ENCODE measurements around the gene ELOVL7.
"Not testable (repeated sequence)": the region's sequence is repeated elsewhere in the genome, so short reads cannot be mapped to it uniquely, and the experiment has no call there.

Gene ELOVL7

GRCh38 chr5:60843936-60844905 is at the start of gene ELOVL7:
TSS of gene ELOVL7 (minus strand) at chr5:60844269. CDS start at chr5:60787397, 56,872 bp downstream.
- peak; percentile 6 for DNase-seq

- DNase-seq, result no peak
These were observed 49.5 kb upstream of the ELOVL7 start for GRCh38 chr5:60893521-60893920.

GRCh38 chr5:60891667-60892066 is 47.6 kb upstream of the ELOVL7 start:
- DNase-seq, result no peak

DNA sequence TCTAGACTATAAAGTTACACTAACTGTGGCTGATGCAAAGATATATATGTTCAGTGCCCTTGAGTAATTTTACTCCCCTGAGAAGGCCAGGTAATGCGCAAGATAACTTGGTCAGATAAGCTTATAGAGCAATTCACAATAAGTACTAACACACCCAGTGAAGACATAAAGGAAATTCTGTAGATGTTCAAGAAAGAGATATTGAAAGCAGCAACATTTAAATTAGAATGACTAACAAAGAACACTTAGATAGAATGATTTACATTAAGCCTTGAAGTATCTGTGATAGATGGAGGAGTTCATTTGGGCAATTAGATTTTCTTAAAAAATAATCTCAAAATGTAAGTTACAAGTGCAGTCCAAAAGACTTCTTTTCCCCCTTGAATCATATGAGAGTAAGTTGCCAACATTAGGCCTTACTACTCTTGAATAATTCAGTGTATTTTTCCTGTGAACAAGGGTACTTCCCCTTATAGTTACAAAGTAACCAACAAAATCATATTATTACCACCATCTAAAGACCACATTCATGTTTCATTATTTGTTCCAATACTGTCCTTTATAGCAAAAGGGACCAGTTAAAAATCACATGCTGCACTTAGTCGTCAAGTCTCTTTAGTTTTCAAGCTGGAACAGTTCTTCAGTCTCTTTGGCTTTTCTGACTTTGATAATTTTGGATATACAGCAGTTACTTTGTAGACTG is 44.4 kb upstream of the ELOVL7 start:
- DNase-seq, result no peak

GRCh38 chr5:60887746-60888145 is 43.7 kb upstream of the ELOVL7 start:
- no peak for DNase-seq

DNA sequence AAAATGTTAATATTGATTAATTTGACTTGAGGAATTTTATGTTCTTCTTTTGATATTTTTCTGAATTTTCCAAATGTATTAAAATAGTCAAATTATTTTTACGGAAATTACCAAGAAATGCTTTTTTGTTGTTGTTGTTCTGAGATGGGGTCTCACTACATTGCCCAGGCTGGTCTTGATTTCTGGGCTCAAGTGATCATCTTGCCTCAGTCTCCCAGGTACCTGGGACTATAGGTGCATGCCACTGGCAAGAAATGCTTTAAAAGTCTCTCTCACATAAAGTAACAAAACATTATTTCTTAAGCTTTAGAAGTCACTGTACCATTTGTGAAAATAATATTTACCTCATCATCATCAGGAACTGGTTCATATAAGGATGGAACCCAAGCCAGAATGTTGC is 43.0 kb upstream of the ELOVL7 start:
- DNase-seq, result no peak

DNA sequence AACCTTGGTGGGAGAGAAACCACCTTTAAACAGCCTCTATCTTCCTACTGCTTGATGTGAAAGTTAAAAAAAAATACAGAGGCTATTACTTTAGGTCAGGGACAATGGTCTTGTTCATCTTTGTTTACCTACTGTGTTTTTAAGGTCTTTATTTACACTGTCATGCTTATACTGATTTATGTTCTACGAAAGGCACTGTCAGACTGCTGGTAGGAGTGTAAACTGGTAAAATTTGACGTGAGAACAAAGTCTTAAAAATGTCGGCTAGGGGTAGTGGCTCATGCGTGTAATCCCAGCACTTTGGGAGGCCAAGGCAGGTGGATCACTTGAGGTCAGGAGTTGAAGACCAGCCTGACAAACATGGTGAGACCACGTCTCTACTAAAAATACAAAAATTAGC is 42.1 kb upstream of the ELOVL7 start:
- no peak for DNase-seq

DNA sequence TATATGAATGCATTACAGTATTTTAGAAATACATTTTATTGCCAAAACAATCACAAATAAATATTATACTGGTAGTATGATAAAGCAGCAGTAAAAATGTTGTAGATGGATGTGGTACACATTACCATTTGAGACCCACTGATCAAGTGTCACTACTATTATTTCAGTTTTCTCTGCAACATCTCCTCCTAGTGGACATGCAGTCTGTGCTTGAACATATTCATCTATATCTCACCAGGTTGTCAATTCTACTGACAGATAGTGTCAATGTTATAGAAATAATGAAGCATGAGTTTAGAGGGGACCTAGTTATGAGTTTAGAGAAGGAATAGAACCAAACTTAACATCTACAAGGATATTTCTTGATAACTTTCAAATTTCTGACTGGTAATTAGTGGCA is 39.2 kb upstream of the ELOVL7 start:
- DNase-seq, result no peak

- no peak for DNase-seq
These were observed 28.8 kb upstream of the ELOVL7 start for GRCh38 chr5:60872892-60873291.

DNA sequence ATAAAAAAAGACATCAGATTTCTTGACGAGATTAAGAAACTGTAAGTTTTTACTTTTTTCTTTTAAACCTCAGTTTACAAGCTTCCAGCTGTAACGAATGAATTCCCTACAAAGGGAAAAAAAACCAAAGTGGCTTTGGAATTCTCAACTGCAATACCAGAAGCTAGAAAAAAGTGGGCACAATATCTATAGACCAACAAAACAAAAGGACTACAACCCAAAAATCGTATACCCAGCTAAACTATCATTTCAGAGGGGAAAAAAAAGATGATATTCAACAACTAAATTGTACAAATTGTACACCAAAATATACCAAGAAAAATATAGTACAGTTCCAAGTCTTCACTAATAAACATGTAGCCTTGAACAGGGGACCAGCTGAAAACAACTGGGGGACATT is 26.8 kb upstream of the ELOVL7 start:
- DNase-seq, result no peak

DNA sequence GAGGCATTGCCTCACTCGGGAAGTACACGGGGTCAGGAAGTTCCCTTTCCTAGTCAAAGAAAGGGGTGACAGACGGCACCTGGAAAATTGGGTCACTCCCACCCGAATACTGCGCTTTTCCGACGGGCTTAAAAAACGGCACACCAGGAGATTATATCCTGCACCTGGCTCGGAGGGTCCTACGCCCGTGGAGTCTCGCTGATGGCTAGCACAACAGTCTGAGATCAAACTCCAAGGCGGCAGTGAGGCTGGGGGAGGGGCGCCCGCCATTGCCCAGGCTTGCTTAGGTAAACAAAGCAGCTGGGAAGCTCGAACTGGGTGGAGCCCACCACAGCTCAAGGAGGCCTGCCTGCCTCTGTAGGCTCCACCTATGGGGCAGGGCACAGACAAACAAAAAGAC is 16.5 kb upstream of the ELOVL7 start:
- DNase-seq, result not testable (repeated sequence)

GRCh38 chr5:60856066-60856465 is 12.0 kb upstream of the ELOVL7 start:
- DNase-seq, result no peak

DNA sequence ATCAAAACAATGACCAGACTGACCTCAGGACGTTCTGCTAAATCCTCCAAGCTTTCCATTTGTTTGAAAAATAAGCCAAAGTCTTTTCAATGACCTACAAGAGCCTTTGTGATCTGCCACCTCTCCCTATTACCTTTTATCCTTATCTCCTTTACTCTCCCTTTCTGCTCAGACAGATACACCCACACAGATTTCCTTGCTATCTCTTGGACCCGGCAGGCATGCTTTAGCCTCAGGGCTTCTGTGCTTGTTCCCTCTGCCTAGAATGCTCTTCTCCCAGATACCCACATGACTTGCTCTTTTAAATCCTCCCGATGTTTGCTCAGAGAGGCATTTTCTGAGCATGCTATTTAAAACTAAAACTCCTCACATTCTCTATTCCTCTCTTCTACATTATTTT is 8.9 kb upstream of the ELOVL7 start:
- no peak for DNase-seq

DNA sequence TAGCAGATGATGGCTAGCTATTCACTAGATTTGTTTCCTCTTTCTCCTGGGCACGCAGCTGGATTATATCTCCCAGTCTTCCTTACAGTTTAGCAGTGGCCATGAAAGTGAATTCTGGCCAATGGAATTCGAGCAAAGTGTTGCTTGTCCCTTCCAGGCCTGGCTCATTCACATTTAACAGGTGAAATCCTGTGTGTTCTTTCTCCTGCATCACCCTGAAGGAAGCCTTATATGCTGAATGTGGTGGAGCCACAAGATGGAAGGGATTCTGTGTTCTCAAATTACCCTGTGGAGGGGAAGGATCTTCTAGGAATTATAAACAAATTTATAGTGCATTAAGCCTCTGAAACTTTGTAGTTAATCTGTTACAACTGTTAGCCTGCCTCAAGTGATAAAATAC is 8.2 kb upstream of the ELOVL7 start:
- DNase-seq, result no peak

- DNase-seq, result no peak
These were observed 7.6 kb upstream of the ELOVL7 start for GRCh38 chr5:60851626-60852025.

GRCh38 chr5:60846298-60846697 is 2.2 kb upstream of the ELOVL7 start:
- DNase-seq, result no peak

- DNase-seq, result no peak
These were observed 608 bp downstream of the ELOVL7 start for GRCh38 chr5:60843386-60843935.

GRCh38 chr5:60842871-60843385 is 1.1 kb downstream of the ELOVL7 start:
- DNase-seq, result no peak

GRCh38 chr5:60841361-60841760 is 2.7 kb downstream of the ELOVL7 start:
- DNase-seq, result no peak

DNA sequence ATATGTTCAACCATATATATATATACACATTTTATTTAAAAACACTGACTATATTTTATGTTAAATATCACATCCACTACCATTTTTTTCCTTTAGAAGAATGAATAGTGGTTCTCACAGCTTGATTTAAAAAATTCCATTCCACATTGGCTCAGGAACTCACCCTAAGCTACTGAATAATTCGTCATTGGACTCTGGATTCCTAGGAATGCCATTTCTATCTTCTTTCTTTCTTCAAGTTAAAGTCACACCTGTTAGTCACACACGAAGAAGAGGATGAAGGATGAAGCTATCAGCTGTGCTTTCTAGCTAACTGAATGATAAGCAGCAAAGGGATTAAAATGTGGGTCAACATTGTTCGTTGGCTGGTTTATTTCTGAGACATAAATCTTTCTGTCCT is 7.9 kb downstream of the ELOVL7 start:
- no peak for DNase-seq

DNA sequence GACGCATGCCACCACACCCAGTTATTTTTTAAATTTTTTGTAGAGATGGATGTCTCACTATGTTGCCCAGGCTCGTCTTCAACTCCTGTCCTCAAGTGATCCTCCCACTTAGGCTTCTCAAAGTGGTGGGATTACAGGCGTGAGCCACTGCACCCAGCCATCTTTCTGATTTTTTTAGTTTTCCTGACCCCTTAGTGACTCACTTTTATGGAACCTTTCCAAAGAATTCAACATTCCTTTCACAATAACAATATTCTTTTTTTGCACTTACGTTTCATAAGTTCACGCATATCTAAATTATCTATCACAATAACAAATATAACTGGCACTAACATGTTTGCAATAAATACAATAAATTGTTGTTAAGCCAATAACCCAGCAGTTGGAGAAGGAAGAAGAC is 8.5 kb downstream of the ELOVL7 start:
- DNase-seq, result no peak

DNA sequence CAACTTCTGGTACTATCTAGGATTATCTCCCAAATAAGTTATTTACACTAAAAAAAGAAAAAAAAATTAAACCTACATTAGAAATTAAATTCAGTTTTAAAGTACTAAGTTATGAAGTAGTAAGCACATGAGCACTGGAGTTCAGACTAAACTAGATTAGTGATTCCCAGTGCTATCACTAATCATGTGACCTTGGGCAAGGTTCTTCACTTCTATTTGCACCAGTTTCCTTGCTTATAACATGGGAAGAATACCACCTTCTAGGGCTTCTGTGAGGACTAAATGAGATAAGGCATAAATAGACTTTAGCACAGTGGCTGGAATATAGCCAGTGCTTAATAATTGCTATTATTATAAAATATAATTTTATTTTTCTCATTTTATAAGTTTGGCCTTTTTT is 10.5 kb downstream of the ELOVL7 start:
- DNase-seq, result no peak

DNA sequence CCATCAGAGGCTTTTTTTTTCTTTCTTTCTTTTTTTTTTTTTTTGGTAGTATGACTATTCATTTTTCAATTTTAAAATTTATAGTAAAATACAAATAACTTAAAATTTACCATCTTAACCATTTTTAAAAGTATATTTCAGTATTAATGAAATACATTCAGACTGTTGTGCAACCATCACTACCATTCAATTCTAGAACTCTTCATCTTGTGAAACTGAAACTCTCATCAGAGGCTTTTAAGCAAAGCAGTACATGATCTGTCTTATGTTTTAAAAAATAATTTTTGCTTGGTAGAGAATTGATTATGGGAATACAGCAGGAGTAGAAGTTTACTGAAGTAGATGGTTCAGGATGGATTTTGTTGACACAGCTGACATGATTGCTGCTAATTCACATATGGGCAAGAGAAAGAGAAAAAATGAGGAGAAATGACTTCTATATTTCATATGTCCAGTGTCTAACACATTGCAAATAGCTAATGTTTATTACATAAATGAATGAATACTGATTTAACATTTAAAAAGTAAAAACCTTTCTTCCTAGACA is 13.4 kb downstream of the ELOVL7 start:
- no peak for DNase-seq

Data from CD4-positive, alpha-beta T cell treated with Interleukin-17A for 1 hour (primary cell).